SK-N-SH treated with all-trans-retinoic acid at 6 μM for 48 hours (cell line): ENCODE results near the gene CLCA1.

ENCODE experiments used
- ATAC-seq: fragments of 200-7000 bp; cut with Tn5 transposase; 3 replicates; pipeline ENCODE4 v1.9.1; 2020; ENCODE audit warnings: mild to moderate bottlenecking, moderate library complexity
- ARNTL ChIP-seq: fragments of 450-650 bp; formaldehyde crosslinking; IDR thresholded peaks from 2 replicates; pipeline ENCODE4 v1.5.0; 2020; ENCODE audit warnings: low read depth, mild to moderate bottlenecking, moderate library complexity, borderline replicate concordance
- BACH2 ChIP-seq: fragments of 250-450 bp; sonication (Bioruptor Pico); IDR thresholded peaks from 2 replicates; pipeline ENCODE4 v1.9.0; 2021; ENCODE audit warnings: mild to moderate bottlenecking, borderline replicate concordance
- CSDC2 ChIP-seq: fragments of 250-450 bp; sonication (Bioruptor Pico); IDR thresholded peaks from 2 replicates; pipeline ENCODE4 v1.5.0; 2020; ENCODE audit warnings: mild to moderate bottlenecking, moderate library complexity
- ESRRG ChIP-seq: fragments of 250-450 bp; sonication (Bioruptor Pico); IDR thresholded peaks from 2 replicates; pipeline ENCODE4 v1.6.1; 2021; ENCODE audit warnings: mild to moderate bottlenecking
- GLIS3 ChIP-seq: fragments of 250-450 bp; sonication (Bioruptor Pico); IDR thresholded peaks from 2 replicates; pipeline ENCODE4 v1.5.0; 2020; ENCODE audit warnings: mild to moderate bottlenecking, moderate library complexity
- ISL1 ChIP-seq: fragments of 250-450 bp; sonication (Bioruptor Pico); IDR thresholded peaks from 2 replicates; pipeline ENCODE4 v2.1.2; 2022; ENCODE audit warnings: mild to moderate bottlenecking, moderate library complexity
- OSR1 ChIP-seq: fragments of 250-450 bp; sonication (Bioruptor Pico); IDR thresholded peaks from 2 replicates; pipeline ENCODE4 v1.8.0; 2022; ENCODE audit warnings: moderate library complexity, mild to moderate bottlenecking, inconsistent platforms
- PPARA ChIP-seq: fragments of 250-450 bp; sonication (Bioruptor Pico); IDR thresholded peaks from 2 replicates; pipeline ENCODE4 v1.5.0; 2020; ENCODE audit warnings: mild to moderate bottlenecking, borderline replicate concordance
- RARB ChIP-seq: fragments of 250-450 bp; sonication (Bioruptor Pico); IDR thresholded peaks from 2 replicates; pipeline ENCODE4 v1.8.0; 2021; ENCODE audit warnings: mild to moderate bottlenecking, moderate library complexity
- SNAI2 ChIP-seq: fragments of 250-450 bp; sonication (Bioruptor Pico); IDR thresholded peaks from 2 replicates; pipeline ENCODE4 v1.5.0; 2020; ENCODE audit warnings: mild to moderate bottlenecking, moderate library complexity
- TCF4 ChIP-seq: fragments of 250-450 bp; sonication (Bioruptor Pico); IDR thresholded peaks from 2 replicates; pipeline ENCODE4 v1.8.0; 2021; ENCODE audit warnings: mild to moderate bottlenecking, moderate library complexity, borderline replicate concordance
- TOX ChIP-seq: fragments of 250-450 bp; sonication (Bioruptor Pico); IDR thresholded peaks from 2 replicates; pipeline ENCODE4 v1.8.0; 2021; ENCODE audit warnings: mild to moderate bottlenecking, moderate library complexity, borderline replicate concordance
- ZC3H10 ChIP-seq: fragments of 250-450 bp; sonication (Bioruptor Pico); IDR thresholded peaks from 2 replicates; pipeline ENCODE4 v1.5.1; 2021; ENCODE audit warnings: mild to moderate bottlenecking, moderate library complexity
- ZFP3 ChIP-seq: fragments of 250-450 bp; sonication (Bioruptor Pico); IDR thresholded peaks from 2 replicates; pipeline ENCODE4 v1.5.0; 2020; ENCODE audit warnings: mild to moderate bottlenecking, moderate library complexity
- ZFP30 ChIP-seq: fragments of 450-650 bp; formaldehyde crosslinking; IDR thresholded peaks from 2 replicates; pipeline ENCODE4 v1.5.0; 2022; ENCODE audit warnings: mild to moderate bottlenecking, moderate library complexity
- ZNF565 ChIP-seq: fragments of 450-650 bp; formaldehyde crosslinking; conservative IDR thresholded peaks from 2 replicates; pipeline ENCODE4 v1.5.0; 2020; ENCODE audit warnings: low read depth, mild to moderate bottlenecking, moderate library complexity
- ZNF70 ChIP-seq: fragments of 450-650 bp; formaldehyde crosslinking; IDR thresholded peaks from 2 replicates; pipeline ENCODE4 v1.5.0; 2020; ENCODE audit warnings: mild to moderate bottlenecking, moderate library complexity
- ZNF8 ChIP-seq: fragments of 450-650 bp; formaldehyde crosslinking; IDR thresholded peaks from 2 replicates; pipeline ENCODE4 v1.5.0; 2020; ENCODE audit warnings: mild to moderate bottlenecking, moderate library complexity
- TF ChIP-seq, protein P1 (sequence below): fragments of 250-450 bp; sonication (Bioruptor Pico); IDR thresholded peaks from 2 replicates; pipeline ENCODE4 v1.8.0; 2021; ENCODE audit warnings: low read depth, mild to moderate bottlenecking, moderate library complexity, borderline replicate concordance
- TF ChIP-seq, protein P2 (sequence below): fragments of 250-450 bp; sonication (Bioruptor Pico); IDR thresholded peaks from 2 replicates; pipeline ENCODE4 v1.5.1; 2021; ENCODE audit warnings: mild to moderate bottlenecking, moderate library complexity
- TF ChIP-seq, protein P3 (sequence below): fragments of 250-450 bp; sonication (Bioruptor Pico); IDR thresholded peaks from 2 replicates; pipeline ENCODE4 v1.5.0; 2020; ENCODE audit warnings: mild to moderate bottlenecking, moderate library complexity
- TF ChIP-seq, protein P4 (sequence below): fragments of 250-450 bp; sonication (Bioruptor Pico); IDR thresholded peaks from 2 replicates; pipeline ENCODE4 v1.5.1; 2020; ENCODE audit warnings: low read depth, mild to moderate bottlenecking, moderate library complexity

CLCA1 gene

DNA sequence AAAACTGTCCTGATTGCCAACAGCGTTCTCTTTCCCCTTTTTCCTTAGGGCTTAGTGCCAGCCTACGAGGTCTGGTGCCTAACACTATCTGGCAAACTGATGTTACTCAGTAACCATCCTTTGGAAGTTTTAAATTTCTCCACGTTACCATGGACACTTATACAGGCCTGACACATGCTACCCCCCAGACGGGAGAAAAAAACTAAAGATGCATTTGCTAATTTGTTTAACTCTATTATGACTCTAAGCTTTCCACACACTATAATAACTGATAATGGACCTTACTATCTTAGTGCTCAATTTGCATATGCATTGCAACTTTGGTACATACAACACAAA is 36.8 kb downstream of the CLCA1 start:
- no peak for TF ChIP-seq ZFP30
- no peak for TF ChIP-seq ZNF8 (CRISPR knock-in tag)
- no peak for TF ChIP-seq ZFP3 (CRISPR knock-in tag)
- no peak for TF ChIP-seq GLIS3 (CRISPR knock-in tag)
- TF ChIP-seq ZNF70 (CRISPR knock-in tag), result no peak
- TF ChIP-seq SNAI2 (CRISPR knock-in tag), result no peak
- no peak for TF ChIP-seq TOX (CRISPR knock-in tag)
- no peak for TF ChIP-seq ISL1
- TF ChIP-seq ESRRG (CRISPR knock-in tag), result no peak
- no peak for TF ChIP-seq PPARA
- TF ChIP-seq, protein P1, sequence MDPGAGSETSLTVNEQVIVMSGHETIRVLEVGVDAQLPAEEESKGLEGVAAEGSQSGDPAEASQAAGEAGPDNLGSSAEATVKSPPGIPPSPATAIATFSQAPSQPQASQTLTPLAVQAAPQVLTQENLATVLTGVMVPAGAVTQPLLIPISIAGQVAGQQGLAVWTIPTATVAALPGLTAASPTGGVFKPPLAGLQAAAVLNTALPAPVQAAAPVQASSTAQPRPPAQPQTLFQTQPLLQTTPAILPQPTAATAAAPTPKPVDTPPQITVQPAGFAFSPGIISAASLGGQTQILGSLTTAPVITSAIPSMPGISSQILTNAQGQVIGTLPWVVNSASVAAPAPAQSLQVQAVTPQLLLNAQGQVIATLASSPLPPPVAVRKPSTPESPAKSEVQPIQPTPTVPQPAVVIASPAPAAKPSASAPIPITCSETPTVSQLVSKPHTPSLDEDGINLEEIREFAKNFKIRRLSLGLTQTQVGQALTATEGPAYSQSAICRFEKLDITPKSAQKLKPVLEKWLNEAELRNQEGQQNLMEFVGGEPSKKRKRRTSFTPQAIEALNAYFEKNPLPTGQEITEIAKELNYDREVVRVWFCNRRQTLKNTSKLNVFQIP, result no peak
- TF ChIP-seq, protein P2, sequence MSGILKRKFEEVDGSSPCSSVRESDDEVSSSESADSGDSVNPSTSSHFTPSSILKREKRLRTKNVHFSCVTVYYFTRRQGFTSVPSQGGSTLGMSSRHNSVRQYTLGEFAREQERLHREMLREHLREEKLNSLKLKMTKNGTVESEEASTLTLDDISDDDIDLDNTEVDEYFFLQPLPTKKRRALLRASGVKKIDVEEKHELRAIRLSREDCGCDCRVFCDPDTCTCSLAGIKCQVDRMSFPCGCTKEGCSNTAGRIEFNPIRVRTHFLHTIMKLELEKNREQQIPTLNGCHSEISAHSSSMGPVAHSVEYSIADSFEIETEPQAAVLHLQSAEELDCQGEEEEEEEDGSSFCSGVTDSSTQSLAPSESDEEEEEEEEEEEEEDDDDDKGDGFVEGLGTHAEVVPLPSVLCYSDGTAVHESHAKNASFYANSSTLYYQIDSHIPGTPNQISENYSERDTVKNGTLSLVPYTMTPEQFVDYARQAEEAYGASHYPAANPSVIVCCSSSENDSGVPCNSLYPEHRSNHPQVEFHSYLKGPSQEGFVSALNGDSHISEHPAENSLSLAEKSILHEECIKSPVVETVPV (CRISPR knock-in tag), result no peak
- TF ChIP-seq ZC3H10 (CRISPR knock-in tag), result no peak
- no peak for TF ChIP-seq OSR1 (CRISPR knock-in tag)
- no peak for TF ChIP-seq TCF4 (CRISPR knock-in tag)
- ATAC-seq, result no peak

DNA sequence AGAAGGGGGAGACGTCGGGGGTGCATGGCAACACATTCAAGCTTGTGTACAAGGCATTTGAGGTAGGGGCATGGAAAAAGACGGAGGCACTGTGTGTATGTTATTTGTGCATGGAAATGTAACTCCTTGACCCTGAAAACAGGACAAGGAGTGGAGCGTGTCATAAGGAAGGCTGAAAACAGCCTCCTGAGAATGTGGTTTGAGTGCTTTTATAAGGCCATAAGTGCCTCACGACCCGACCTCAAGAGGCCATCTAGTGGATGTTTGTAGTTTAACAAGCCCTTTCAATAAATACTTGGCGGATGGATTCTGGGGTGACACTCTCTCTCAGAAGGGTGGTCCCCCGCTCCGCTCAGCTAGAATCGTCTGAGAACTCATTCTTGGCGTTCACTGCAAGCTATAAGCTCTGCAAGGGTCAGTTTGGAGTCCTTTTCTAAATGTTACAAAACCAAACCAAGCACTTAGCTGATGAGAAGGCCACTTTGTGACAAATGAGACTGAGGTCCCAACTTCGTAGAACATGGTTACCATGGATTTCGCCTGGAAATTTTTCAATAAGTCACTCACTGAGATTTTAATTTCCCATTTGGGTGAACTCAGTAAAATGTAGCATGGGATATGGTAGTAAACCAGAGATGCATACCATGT is 39.3 kb downstream of the CLCA1 start:
- TF ChIP-seq CSDC2, result no peak
- TF ChIP-seq ARNTL (CRISPR knock-in tag), result no peak
- TF ChIP-seq ZNF8 (CRISPR knock-in tag), result no peak
- TF ChIP-seq ZNF70 (CRISPR knock-in tag), result no peak
- TF ChIP-seq, protein P1, result no peak
- TF ChIP-seq ZNF565 (CRISPR knock-in tag), result no peak
- no peak for TF ChIP-seq TOX (CRISPR knock-in tag)
- TF ChIP-seq, protein P3, sequence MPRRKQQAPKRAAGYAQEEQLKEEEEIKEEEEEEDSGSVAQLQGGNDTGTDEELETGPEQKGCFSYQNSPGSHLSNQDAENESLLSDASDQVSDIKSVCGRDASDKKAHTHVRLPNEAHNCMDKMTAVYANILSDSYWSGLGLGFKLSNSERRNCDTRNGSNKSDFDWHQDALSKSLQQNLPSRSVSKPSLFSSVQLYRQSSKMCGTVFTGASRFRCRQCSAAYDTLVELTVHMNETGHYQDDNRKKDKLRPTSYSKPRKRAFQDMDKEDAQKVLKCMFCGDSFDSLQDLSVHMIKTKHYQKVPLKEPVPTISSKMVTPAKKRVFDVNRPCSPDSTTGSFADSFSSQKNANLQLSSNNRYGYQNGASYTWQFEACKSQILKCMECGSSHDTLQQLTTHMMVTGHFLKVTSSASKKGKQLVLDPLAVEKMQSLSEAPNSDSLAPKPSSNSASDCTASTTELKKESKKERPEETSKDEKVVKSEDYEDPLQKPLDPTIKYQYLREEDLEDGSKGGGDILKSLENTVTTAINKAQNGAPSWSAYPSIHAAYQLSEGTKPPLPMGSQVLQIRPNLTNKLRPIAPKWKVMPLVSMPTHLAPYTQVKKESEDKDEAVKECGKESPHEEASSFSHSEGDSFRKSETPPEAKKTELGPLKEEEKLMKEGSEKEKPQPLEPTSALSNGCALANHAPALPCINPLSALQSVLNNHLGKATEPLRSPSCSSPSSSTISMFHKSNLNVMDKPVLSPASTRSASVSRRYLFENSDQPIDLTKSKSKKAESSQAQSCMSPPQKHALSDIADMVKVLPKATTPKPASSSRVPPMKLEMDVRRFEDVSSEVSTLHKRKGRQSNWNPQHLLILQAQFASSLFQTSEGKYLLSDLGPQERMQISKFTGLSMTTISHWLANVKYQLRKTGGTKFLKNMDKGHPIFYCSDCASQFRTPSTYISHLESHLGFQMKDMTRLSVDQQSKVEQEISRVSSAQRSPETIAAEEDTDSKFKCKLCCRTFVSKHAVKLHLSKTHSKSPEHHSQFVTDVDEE (CRISPR knock-in tag), result no peak
- no peak for TF ChIP-seq TCF4 (CRISPR knock-in tag)
- peak; percentile 57; the same call in 2 of the 3 replicates for ATAC-seq

DNA sequence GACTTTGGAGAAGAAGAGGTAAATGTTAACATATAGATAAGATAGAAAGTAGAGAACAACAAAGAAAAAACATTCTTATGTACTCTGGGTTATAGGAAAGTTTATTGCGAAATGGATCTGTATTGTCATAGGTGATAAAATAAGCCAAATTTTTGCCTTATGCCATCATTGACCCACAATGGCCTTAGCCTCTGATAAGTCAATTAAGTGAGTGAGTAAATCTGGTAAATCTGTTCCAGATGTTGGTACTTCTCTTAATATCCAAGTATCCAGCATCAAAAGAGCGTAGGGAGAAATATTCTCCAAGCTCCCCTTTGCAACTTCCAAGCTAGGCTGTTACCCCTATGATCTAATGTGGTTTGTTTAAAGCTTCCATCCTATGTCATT is 39.8 kb downstream of the CLCA1 start:
- ATAC-seq, result no peak
- TF ChIP-seq BACH2 (CRISPR knock-in tag), result no peak
- peak; percentile 32; the same call in 1 of the 2 replicates for TF ChIP-seq ISL1

DNA sequence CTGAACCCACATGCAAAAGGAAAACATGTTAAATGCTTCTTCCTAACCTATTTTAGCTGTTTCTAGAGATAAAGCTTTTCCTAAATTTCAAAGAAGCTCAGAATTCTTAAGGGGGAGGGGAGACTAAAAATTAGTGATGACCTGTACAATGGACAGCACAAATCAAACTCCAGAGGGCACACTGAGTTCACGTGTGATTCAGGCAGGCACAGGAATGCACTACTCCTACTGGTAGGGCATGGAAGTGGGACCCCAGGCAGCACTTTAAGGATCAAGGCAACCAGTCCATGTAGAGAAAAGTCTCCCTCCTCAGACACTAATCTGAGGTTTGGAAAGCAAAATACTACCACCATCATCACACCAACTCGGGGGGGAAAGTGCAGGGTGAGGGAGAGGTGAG is 46.9 kb downstream of the CLCA1 start:
- peak; percentile 76 for ATAC-seq
- no peak for TF ChIP-seq ZFP30
- TF ChIP-seq, protein P2 (CRISPR knock-in tag), result no peak
- no peak for TF ChIP-seq ZFP3 (CRISPR knock-in tag)
- TF ChIP-seq, protein P3 (CRISPR knock-in tag), result no peak
- no peak for TF ChIP-seq ZNF565 (CRISPR knock-in tag)
- no peak for TF ChIP-seq ZNF8 (CRISPR knock-in tag)
- TF ChIP-seq, protein P4, sequence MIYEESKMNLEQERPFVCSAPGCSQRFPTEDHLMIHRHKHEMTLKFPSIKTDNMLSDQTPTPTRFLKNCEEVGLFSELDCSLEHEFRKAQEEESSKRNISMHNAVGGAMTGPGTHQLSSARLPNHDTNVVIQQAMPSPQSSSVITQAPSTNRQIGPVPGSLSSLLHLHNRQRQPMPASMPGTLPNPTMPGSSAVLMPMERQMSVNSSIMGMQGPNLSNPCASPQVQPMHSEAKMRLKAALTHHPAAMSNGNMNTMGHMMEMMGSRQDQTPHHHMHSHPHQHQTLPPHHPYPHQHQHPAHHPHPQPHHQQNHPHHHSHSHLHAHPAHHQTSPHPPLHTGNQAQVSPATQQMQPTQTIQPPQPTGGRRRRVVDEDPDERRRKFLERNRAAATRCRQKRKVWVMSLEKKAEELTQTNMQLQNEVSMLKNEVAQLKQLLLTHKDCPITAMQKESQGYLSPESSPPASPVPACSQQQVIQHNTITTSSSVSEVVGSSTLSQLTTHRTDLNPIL (CRISPR knock-in tag), result no peak
- TF ChIP-seq SNAI2 (CRISPR knock-in tag), result no peak
- TF ChIP-seq ISL1, result no peak
- no peak for TF ChIP-seq ARNTL (CRISPR knock-in tag)
- no peak for TF ChIP-seq CSDC2
- no peak for TF ChIP-seq RARB
- TF ChIP-seq OSR1 (CRISPR knock-in tag), result no peak
- no peak for TF ChIP-seq BACH2 (CRISPR knock-in tag)
- no peak for TF ChIP-seq PPARA
- no peak for TF ChIP-seq ZNF70 (CRISPR knock-in tag)
